Measurements from ENCODE around the gene CDON.

Gene CDON

GRCh38 chr11:126062679-126063506 lies at the start of gene CDON:
Gene CDON (minus strand): TSS chr11:126062866. CDS start chr11:126023476, 39,390 bp downstream.
- intact Hi-C loops (cut with DNase I; ENCODE audit: low total_unique reads) = no loop called here
- H3K36me3 ChIP-seq = no peaks in the 10 kb centered on the region
- H3K27me3 ChIP-seq = no peaks in the 10 kb centered on the region
- DNase-seq = peak; percentile 88 to 93
- H3K9me3 ChIP-seq = no peaks in the 10 kb centered on the region
- peak within 1 kb of the TSS; percentile 58 to 79 for H3K4me3 ChIP-seq
- peaks cover 0 to 13% (median 6%) of the 10 kb centered on the region in 4 donors for H3K4me1 ChIP-seq
- peak within 1 kb of the TSS; percentile 68 to 69 for H3K27ac ChIP-seq
- peak in 1 of 2 experiments; percentile 7 for TF ChIP-seq CTCF (IDR thresholded peaks at IDR 0.05)

- intact Hi-C loops (cut with DNase I; ENCODE audit: low total_unique reads) = no loop called here
- peaks cover 10 to 69% (median 44%) of the 10 kb centered on the region in 4 donors for H3K4me1 ChIP-seq
- DNase-seq = no peak
These were observed 48.9 kb upstream of the CDON start for GRCh38 chr11:126111458-126112116.

GRCh38 chr11:126109941-126110731 lies 47.5 kb upstream of the CDON start:
- peak in 1 of 2 donors; percentile 79 for DNase-seq
- H3K9me3 ChIP-seq = no peaks in the 10 kb centered on the region
- intact Hi-C loops (cut with DNase I; ENCODE audit: low total_unique reads) = no loop called here
- TF ChIP-seq CTCF (IDR thresholded peaks at IDR 0.05) = no peak
- no peaks in the 10 kb centered on the region for H3K36me3 ChIP-seq
- peaks cover 5 to 54% (median 31%) of the 10 kb centered on the region in 4 donors for H3K4me1 ChIP-seq
- H3K27me3 ChIP-seq = no peaks in the 10 kb centered on the region
- peak overlapping the region; percentile 31 to 66 for H3K27ac ChIP-seq
- no peak overlapping the region for H3K4me3 ChIP-seq

More at GRCh38 chr11:126111458-126112116, 48.9 kb upstream of the CDON start:
- Histone ChIP-seq H3K27me3 (no peaks in the 10 kb centered on the region), H3K9me3 (no peaks in the 10 kb centered on the region), H3K27ac (peak overlapping the region; percentile 31 to 66), H3K4me3 (no peak overlapping the region), H3K36me3 (no peaks in the 10 kb centered on the region)
- no peak for TF ChIP-seq CTCF (IDR thresholded peaks at IDR 0.05)

GRCh38 chr11:126106594-126107328 lies 44.1 kb upstream of the CDON start:
- no peak for DNase-seq
- TF ChIP-seq CTCF (IDR thresholded peaks at IDR 0.05) = no peak
- Histone ChIP-seq H3K4me1 (peaks cover 0 to 22% (median 10%) of the 10 kb centered on the region in 4 donors), H3K4me3 (no peak overlapping the region), H3K27ac (no peak overlapping the region), H3K27me3 (no peaks in the 10 kb centered on the region), H3K9me3 (no peaks in the 10 kb centered on the region), H3K36me3 (no peaks in the 10 kb centered on the region)
- intact Hi-C loops (cut with DNase I; ENCODE audit: low total_unique reads) = no loop called here

GRCh38 chr11:126105748-126106080 lies 43.0 kb upstream of the CDON start:
- no peak overlapping the region for H3K27ac ChIP-seq
- H3K4me3 ChIP-seq = no peak overlapping the region
- intact Hi-C loops (cut with DNase I; ENCODE audit: low total_unique reads) = no loop called here
- no peak for DNase-seq
- no peak for TF ChIP-seq CTCF (IDR thresholded peaks at IDR 0.05)
- no peaks in the 10 kb centered on the region for H3K27me3 ChIP-seq
- no peaks in the 10 kb centered on the region for H3K36me3 ChIP-seq
- H3K4me1 ChIP-seq = peaks cover 0 to 12% (median 5%) of the 10 kb centered on the region in 4 donors
- no peaks in the 10 kb centered on the region for H3K9me3 ChIP-seq
